Fibroblast of lung (primary cell): ENCODE measurements around the gene COL19A1.

Source experiments
- CTCF ChIP-seq, 2 donors: IDR thresholded peaks in 1 of 2; conservative IDR thresholded peaks in 1 of 2; 1 replicate in 1 of 2; 2 replicates in 1 of 2; pipeline ENCODE4 v1.5.1; 2011 to 2012; ENCODE audit warnings: low read length in 2 of 2, control low read depth in 1 of 2, inconsistent platforms in 1 of 2, low read depth in 1 of 2, mild to moderate bottlenecking in 1 of 2
- EZH2 ChIP-seq: IDR thresholded peaks from 2 replicates; pipeline ENCODE4 v1.5.1; 2012; ENCODE audit warnings: low read length, control low read depth, mild to moderate bottlenecking; ENCODE audit errors: missing control alignments

DNA sequence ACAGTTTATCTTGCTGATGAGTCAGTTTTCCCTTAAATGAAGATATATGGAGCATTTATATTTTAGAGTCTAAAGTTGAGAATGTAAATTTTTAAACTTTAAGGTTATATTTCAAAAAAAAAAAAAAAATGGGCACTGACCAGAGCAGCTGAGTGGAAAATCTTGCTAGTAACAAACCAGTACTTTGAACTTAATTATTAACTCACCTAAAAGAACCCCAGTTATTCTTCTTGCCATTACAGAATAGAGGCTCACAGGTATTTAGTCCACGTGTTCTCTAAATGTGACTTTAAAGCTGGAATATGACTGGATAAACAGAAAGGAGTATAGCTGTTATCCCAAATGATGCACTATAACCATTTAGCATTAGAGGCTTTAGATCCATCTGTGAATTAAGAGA, 258.1 kb downstream of the COL19A1 start:
- no peak for TF ChIP-seq EZH2
- TF ChIP-seq CTCF (conservative IDR thresholded peaks at IDR 0.05 in 1 of 2, IDR thresholded peaks at IDR 0.05 in 1 of 2; ENCODE audit: low read depth in 1 of 2, low read length in 2 of 2) = no peak
